Measurements from ENCODE around the gene TAS1R3.

Gene TAS1R3

DNA sequence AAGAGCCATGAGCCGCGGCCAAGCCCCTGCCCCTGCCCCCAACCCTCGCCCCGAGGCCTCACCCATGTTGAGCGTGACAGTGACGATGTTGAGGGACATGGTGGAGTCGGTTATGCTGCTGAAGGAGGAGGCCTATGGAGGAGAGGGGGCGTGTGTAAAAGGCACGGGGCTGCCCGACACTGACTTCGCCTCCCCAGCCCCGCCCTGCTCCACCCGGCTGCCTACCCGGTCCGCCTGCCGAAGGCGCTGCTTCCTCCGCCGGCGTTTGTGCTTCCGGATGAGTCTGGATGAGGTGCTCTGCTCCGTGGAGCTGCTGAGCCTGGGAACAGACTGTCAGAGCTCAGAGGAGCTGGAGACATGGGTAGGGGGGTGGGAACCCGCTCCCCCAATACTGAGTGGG is 9.1 kb downstream of the TAS1R3 start:
- DNase-seq (ENCODE audit: low spot score): no peak

DNA sequence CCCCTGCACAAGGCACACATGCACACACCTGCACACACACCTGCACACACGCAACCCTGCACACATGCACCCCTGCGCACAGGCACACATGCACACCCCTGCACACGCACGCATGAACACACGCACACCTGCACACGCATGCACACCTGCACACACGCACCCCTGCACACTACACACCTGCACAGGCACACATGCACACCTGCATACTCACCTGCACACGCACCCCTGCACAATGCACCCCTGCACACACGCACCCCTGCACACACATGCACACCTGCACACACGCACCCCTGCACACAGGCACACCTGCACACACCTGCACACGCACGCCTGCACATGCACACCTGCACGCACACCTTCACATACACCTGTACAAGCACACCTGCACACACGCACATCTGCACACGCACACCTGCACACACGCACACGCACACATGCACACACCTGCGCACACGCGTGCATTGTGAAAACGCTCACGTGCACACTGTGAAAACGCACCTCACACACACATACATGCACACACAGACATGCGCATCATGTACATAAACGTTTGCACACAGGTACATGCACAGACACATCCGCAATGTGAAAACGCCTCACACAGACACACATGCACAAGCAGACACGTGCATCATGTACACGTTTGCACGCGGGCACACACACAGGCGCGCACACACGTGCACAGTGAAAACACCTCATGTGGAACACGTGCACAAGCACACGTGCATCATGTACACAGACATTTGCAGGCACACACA is 9.9 kb downstream of the TAS1R3 start:
- no peak for DNase-seq (ENCODE audit: low spot score)

DNA sequence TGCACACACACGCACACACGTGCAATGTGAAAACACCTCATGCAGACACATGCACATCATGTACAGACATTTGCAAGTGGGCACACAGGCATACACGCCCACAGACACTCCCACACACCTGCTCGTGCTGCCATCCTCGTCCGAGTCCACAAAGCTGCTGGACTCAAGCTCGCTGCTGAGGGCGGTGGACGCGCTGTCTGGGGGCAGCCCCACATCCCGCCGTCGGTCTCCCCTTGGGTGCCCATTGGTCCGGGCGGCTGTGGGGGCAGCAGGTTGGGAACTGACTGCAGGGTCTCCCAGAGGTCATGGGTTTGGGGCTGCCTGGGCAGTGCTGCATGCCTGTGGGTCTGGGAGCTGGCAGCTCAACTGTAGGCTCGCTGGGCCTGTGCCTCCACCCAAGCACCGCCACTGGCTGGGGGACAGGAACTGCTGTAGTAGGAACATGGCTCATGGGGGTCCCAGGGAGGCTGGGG is 10.5 kb downstream of the TAS1R3 start:
- DNase-seq (ENCODE audit: low spot score): no peak

DNA sequence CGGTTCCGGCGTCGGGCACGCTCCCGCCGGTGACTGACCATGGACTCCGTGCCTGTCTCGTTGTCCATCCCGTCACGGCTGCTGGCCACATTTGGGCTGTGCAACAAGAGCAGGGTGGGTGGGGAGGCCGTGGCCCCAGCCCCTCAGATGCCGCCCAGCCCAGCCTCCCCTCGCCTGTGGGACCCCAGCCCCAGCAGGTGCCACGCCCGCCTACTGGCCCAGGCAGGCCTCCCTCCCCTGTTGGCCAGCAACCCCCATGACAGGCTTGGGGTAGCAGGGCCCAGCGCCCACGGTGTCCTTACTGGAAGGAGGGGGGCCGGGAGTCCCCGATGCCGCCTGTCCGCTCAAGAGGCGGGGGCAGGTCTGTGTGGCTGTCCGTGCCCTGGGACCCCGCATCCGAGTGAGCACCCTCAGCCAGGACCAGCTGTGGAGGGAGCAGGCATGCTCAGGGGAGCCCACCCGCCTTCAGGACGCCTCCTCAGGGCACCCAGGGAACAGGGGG is 11.0 kb downstream of the TAS1R3 start:
- DNase-seq (ENCODE audit: low spot score): no peak

DNA sequence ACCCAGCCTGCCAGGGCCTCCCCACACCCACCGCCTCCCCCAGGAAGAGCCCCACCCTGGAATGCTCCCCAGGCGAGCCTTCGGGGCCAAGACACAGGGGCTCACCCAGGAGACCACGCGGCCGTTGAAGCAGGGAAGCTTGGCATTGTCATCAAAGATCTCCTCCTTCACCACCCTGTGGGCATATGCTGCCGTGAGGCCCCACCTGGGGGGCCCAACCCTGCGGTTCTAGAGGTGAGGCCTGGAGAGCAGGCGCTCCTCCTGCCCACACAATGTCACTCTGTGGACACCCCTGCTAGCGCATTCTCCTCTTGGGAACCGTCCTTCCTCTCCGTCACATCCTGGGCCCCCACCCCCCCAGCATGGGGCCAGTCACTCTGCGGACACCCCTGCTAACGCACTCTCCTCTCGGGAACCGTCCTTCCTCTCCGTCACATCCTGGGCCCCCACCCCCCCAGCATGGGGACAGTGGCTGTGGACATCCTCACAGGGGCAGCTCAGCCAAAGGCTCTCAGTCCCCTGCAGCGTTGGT is 11.6 kb downstream of the TAS1R3 start:
- DNase-seq (ENCODE audit: low spot score): no peak

DNA sequence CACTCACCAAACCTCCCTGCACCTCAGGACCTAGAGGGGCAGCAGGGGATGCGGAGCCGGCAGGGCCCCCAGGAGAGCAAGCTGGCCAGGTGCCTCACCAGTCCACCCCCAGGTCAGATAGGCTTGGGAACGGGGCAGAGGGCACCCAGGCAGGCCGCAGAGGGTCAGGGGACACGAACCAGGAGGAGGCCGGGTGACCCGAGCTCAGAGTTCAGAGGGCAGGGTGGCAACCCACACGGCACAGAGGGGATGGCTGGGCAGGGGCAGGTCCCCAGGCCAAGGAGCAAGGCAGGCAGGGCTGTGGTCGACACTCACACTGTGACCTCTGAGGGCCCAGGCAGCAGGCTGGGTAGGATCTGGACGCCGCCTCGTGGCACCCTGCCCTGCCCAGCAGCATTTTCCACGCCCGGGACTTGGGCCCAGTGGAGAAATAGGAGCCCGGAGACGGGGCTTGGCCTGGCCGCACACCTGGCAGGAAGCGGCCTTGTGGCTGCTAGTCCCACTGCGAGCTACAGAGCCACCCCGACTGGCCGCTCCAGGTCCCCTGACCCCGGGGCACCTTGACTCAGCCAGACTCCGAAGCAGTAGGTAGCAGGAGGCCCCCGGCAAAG is 12.8 kb downstream of the TAS1R3 start:
- no peak for DNase-seq (ENCODE audit: low spot score)

DNA sequence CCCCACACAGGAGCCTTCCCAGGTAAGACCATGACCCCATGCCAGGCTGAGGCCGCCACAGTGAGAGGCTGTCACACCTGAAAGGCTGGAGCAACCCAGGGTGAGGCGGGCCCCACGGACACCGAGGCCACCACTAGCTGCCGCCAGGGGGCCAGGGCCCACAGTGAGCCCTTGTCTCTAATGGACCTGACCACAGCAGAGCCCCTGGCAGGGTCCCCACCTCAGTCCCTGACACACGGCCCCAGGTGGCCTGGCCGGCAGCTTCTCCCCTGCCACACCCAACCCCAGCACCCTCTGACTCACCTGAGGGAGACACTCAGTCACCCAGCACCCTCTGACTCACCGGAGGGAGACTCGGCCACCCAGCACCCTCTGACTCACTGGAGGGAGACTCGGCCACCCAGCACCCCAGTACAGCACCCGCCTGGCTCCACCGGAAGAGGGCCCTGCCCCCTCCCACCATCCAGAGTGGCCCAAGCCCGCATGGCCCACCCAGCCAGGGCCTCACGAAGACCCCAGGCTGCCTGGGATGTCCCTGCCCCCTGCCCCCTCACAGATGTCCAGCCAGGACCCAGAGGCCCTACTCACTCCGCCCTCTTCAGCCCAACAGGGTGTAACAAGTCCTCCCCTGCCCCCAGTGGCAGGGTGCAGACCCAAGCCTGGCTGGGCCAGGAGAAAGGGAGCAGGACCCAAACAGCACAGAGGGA is 13.7 kb downstream of the TAS1R3 start:
- no peak for DNase-seq (ENCODE audit: low spot score)

DNA sequence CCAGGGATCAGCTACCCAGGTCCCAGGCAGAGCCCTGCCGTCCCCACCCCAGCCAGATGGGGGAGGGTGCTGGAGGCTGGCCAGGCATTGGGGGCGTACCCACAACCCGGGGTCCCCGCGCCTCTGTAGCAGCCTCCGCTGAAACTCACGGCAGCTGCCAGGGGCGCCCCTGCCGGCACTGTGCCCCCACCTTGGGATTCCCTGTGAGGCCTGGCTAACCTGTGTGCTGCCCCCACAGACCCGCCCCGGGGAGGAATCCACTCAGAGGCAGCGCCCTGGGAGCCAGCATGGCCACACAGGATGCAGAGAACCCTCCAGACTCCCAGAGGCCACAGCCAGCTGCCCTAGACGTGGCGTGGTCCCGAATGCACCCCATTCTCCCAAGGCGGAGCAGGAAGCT is 14.3 kb downstream of the TAS1R3 start:
- no peak for DNase-seq (ENCODE audit: low spot score)

DNA sequence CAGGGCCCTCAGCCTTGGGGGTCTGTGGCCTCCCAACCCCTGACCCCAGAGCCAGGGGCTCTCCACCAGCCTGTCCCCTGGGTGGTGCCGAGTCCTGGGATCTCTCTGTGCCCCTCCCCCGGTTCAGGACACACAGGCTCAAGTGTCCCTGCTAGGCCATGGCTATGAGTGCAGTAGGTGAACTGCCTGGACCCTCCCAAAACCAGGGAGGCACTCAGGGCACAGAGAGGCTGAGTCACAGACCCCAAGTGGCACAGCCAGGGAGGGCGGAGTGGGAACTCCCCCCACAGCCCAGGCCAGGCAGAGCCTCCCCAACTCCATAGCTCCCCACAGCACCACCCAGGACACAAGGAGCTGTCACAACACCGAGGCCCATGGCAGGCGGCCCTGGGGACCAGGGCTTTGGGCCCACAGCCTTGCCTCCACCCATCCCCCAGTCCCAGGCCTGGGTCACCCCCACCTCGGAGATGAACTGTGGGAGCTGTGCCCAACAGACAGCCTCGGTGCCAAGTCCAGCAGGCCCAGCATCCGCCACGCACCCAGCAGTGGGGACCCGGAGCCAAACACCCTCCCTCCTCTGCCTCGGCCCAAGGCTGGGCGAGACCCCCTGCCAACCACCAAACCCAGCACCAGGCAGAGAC is 14.9 kb downstream of the TAS1R3 start:
- DNase-seq (ENCODE audit: low spot score): no peak

DNA sequence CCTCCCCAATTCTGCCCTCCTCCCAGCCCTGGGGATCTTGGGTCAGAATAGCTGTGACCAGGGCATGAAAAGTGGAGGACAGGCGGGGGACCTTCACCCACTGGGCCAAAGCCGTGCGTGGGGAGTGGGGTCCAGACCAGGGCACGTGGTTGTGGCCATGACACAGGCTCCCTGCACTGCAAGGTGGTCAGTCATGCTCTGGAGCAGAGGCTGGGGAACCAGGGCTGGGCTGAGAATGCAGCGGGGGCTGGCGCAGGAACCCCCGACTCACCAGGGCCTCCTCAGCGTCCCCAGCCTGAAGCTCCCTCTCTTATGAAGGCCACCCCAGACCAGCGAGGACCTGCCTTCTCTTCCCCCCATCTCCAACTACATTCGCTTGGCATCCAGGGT is 15.4 kb downstream of the TAS1R3 start:
- no peak for DNase-seq (ENCODE audit: low spot score)

DNA sequence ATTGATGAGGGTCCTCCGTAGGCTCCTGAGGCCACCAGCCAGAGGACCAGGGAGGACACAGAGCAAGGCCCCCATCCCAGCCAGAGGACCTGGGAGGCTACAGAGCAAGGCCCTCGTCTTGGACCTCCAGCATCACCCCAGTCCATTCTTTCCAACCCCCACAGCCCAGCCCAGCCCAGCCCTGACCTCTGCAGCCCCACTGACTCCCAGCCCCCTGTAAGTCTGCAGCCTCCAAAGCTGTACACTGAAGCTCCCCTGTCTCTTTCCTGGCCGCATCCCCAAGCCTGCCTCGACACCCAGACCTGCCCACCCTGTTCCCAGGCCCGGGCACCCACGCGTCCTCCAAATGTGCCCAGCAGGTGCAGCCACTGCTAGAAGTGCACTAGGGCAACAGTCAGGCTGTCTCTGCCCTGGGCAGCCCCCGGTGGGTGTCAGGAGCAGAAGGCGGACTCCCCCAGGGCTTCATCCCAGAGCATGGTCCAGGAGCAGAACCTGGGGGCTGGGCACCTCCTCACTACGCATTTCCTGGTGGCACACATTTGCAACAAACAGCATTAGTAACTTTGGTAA is 16.0 kb downstream of the TAS1R3 start:
- no peak for DNase-seq (ENCODE audit: low spot score)

DNA sequence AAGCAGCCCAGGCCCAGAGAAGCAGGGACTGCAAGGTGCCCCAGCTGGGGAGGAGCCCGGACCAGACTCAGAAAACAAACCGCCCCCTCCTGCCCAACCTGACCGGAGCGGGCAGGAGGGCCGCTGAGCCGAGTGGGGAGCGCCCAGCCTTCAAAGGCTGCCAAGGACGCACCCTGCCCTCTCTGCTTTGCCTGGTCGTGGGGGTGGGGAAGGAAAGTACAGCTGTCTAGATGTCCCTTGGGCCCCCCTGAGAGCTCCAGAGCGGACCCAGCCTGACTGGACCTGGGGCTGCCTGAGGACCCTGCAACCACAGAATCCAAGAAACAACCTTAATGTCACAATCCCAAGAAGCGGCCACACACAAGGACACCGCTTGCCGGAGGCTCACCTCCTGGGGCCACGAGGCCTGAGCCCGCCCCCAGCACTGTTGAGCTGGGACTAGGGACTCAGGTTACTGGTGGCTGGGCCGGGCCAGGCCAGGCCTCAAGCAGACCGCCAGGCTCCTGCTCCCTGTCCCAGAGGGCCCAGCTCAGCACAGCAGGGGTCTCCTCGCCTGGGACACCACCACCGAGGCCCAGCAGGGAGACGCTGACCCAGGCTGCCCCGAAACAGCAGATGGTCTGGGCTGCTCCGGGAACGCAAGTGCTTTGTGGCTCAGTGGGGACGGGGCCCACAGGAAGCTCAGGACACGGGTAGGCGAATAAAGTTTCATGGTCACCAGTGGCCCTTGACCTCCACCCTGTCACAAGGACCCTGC is 16.8 kb downstream of the TAS1R3 start:
- DNase-seq (ENCODE audit: low spot score): no peak

DNA sequence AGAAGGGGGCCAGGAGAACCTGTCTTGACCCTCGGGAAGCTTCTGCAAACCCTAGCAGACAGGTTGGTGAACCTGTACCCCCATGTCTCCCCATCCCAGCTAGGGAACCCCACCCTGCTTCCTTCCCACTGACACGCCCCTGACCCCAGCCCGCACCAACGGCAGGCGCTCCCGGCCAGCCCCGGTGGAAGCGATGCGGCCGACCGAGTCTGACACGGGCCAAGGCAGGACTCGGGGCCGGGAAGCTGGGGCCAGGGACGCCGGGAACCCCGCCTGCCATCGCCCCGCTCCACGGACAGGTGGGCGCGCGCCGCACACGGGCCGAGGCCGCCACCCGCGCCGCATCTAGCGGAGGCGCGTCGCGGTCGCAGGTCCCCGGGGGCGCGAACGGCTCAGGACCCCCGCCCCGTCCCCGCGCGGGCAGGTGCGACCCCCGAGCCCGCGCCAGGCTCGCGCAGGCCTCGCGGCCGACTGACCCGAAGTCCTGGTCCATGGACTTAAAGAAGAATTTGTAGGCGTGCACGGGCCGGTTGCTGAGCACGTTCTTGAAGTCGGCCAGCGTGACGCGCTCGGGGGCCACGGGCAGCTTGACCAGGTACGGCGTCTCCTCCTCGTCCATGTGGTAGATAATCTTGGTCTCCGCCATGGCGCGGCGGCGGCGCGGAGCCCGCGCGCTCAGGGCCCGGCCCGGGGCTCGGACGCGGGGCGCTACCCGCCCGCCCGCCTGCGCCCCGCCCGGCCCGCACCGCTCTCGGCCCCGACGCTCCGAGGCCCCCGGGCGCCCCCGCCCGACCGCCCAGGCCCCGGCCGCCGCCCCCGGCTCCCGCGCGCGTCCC is 17.6 kb downstream of the TAS1R3 start:
- DNase-seq (ENCODE audit: low spot score): no peak

DNA sequence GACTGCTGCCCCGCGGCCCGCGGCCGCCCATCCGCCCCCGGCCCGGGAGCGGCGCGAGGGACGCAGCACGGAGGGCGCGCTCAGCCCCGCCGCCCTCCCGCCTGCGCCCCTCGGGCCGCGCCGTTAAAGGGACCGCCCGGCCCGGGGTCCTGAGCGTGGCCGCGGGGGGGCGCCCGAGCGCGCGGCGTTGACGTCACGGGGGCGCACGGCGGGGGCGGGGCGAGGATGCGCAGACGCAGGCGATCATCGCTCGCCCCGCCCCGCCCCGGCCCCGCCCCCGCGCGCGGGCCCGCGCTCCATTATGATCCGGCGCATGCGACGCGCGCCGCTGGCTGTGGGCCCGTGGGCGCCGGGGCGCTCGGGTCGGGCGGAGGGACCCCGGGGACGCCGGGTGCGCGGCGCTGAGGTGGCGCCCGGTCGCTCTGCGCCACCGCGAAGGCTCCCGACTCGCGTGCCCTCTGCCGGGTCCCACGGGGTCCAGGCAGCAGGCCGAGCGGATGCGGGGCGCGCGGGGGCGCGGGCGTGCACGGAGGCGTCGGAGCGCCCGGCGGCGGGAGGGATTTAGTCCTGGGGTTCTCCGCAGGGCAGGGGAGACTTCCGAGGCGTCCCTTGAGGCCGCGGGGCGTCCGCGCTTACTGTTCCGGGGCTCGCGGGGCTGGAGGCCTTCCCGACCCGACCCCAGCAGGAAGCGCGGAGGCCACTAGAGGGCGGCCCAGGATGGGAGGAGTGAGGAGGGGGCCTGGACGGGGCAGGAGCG is 18.4 kb downstream of the TAS1R3 start, which contains the start of gene DVL1:
Gene DVL1 (minus strand): TSS at position 163 of the 757 bp plus-strand sequence. CDS start 353 bp downstream, outside the sequence.
- no peak for DNase-seq (ENCODE audit: low spot score)

DNA sequence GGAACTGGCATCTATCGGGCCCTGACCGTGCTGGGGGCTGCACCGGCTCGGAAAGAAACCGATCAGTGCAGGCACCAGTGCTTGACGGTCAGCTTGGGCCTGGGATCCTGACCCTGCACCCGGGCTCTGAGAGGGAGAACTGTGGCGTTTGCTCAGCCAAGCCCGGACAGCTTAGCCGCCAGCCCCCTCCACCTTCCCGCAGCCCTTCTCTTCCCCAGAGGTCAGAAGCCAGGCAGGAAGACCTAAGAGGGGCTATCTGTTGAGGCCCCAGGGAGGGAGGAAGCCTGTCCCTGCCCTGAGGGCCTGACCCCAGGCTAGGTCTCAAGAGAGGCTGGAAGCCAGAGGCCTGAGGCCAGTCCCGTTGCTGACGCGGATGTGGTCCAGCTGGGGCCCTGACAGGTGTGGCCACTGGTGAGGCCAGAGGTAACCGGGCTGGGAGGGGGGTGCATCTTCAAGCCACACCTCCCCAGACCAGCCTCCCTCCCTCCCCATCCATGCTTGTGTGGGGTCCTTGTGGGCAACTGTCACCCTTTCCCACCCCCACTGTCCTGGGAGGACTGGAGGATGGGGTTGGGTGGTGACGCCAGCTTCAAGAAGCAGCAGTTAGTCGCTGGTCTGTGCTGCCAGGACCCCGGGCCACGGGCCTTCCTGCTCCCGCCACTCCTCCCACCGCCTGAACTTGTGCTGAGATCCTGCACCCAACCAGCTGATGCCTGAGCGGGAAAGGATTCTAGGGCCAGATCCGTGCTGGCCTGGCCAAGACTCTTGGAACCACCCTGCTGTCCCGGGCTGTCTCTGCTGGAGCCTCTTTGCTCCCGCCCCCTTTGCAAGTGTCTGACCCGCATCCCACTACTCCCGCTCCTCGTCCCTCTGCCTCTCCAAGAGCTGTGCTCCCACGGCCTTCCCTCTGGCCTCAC is 20.7 kb downstream of the TAS1R3 start:
- DNase-seq (ENCODE audit: low spot score): no peak

DNA sequence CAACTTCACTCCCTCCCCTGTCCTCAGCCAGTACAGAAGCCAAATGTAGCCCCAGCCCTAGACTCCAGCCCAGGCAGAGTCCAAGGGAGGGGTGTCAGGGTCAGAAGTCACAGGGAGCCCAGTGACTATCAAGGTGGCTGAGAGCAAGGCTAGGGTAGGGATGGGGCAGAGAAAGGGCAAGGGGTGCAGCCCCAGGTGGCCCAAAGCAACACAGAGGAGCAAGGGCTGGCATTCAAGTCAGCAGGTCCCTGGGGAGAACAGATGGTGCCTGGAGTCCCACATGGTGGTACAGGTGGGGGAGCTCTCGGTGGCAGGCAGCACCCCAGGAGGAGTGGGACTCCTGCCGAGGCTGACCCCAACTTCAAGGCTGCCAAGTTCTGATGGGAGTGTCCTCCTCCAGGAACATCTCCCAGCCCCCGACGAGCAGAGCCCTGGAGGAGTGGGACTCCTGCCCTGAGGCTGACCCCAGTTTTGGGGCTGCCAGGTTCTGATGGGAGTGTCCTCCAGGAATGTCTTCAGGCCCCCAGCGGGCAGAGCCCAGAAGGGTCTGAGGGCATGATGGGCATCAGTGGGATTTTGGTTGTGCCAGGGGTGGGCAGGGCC is 21.8 kb downstream of the TAS1R3 start:
- no peak for DNase-seq (ENCODE audit: low spot score)

DNA sequence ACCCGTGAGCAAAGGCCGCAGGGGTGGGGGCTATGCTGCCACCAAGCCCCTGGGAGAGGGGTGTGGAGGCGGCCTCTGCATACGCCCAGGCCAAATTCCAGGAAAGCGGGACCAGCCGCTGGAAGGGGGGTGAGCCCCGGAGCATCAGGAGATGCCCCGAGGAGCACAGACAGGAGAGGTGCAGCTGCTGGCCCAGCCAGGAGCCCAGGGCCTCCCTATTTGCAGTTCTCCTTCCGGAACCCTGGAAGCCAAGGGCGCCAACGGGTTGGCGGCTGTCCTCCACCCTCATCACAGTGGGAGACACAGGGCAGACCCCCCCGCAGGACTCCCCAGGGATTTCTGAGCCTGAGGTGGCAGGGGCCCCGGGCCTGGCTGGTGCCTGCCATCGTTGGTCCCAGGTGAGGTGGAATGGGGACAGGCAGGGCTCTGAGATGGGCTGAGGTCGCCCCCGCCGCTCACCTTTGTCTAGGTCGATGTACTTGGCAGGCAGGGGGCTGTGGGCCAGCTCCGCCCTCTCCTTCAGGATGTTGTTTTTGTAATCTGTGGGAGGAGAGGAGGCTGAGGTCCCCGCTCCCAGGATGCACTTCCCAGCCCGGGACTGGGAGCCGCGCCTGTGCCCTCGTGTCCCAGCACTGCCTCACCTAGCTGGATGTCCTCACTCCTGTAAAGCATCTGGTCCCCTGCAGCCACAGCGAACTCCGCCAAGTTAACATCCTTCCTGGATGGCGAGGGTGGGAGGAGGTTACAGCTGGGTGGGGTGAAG is 22.5 kb downstream of the TAS1R3 start:
- no peak for DNase-seq (ENCODE audit: low spot score)

Measured in Ammon's horn (tissue), 1 donor.